Panc1 (cell line): ENCODE measurements around the gene MMP24OS.

Experiments
- POLR2AphosphoS5 ChIP-seq: IDR thresholded peaks from 2 replicates; pipeline ENCODE4 v1.6.1; 2012; ENCODE audit warnings: mild to moderate bottlenecking, low read depth, low read length, moderate library complexity
- REST ChIP-seq, 2 experiments: IDR thresholded peaks; 2 replicates each; pipeline ENCODE4 v1.6.1; 2011 to 2012; ENCODE audit warnings: low read depth in 2 of 2, control low read depth in 1 of 2, low read length in 1 of 2, mild to moderate bottlenecking in 1 of 2, moderate library complexity in 1 of 2; ENCODE audit not compliant: insufficient read depth in 1 of 2

GRCh38 chr20:35286077-35286898 lies 8.4 kb upstream of the MMP24OS start:
- no peak for TF ChIP-seq REST (IDR thresholded peaks at IDR 0.05; ENCODE audit: insufficient read depth in 1 of 2, low read depth in 2 of 2, low read length in 1 of 2)
- TF ChIP-seq POLR2AphosphoS5: no peak
